Measurements from ENCODE around the gene CEP170B.
"Not testable (repeated sequence)": the region's sequence is repeated elsewhere in the genome, so short reads cannot be mapped to it uniquely, and the experiment has no call there.

CEP170B gene

DNA sequence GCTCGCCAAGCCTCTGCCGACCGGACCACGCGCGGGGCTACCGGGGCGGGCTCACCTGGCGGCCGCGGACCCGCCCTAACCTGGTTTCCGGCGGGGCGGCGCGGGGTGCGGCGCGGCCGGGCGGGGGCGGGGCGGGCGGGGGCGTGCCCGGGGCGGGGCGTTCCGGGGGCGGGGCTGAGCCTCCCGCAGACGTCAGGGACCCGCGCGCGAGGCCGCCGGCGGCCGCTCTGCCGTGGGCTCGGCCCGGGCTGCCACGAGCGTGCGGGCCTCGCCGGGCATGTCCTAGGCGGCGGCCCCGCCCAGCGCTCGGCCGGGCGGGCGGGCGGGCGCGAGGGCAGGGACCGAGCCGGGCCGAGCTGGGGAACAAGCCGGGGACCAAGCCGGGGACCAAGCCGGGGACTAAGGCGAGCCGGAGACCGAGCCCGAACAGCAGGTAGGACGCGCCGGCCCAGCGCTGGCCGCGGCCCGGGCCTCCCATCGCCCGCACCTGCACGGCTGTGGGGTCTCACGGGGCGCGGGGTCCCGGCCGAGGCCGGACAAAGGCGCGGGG is at the start of gene CEP170B:
CEP170B (plus strand) TSS at position 188 of the 550 bp plus-strand sequence. CDS start 3,183 bp downstream, outside the sequence.
- peak; percentile 80 for DNase-seq

DNA sequence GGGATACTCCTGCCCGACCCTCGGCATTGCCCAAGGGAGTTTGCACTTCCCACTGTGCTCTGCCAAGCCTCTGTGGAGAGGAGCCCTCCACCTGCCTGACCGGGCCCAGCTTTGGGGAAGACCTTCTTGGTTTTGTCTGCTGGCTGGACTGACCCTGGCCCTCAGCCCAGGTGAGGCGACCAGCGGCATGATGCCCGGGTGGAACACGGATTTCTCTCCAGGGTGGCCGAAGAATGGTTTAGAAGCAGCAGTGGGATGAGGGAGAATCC is 48.5 kb upstream of the CEP170B start:
- no peak for DNase-seq

- peak; percentile 51 for DNase-seq
Observed at GRCh38 chr14:104817930-104818713, 46.9 kb upstream of the CEP170B start.

- DNase-seq: peak; percentile 58
Observed at GRCh38 chr14:104818714-104819161, 46.3 kb upstream of the CEP170B start.

DNA sequence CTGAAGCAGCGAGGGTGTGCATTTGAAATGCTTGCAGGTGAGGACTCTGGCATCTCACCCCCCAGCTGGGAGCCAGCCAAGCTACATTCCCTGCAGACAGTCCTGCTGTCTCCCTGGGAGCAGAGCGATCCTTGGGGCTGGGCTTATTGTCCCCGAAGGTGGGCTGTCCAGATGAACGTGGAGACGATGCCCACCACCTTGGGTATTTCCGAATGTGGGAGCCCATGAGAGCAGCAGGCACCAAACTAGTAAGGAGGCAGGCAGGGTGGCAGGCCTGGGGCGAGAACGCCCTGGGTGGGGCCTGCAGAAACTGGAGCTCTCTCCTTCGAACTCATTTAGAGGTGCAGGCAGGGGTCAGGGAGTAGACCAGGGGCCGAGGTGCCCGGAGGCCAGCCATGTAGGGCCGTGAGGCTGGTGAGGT is 45.7 kb upstream of the CEP170B start:
- DNase-seq: peak; percentile 56

DNA sequence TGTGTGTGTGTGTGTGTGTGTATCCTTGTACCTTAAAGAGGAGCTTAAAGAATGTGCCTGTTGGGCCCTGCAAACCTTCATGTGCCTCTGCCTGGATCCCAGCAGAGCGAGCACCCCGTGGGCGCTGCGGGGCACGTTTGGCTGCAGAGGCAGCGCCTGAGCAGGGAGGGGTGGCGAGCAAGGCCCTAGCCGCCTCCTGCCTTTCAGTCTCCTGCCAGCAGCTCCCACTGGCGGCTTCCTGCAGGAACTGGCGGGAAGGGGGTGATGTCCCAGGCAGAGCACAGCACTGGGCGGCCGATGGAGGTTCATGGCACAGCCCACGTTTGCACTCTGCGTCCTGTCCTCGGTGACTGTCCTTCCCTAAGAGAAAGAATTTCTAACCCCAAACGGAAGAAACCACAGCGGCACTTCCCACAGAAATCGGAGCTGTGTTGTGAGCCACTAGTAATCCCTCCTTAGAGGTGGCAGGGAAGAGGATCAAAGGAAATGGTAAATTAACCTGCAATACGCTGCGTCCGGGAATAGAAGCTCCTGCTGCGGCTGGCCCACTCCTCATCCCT is 44.3 kb upstream of the CEP170B start:
- DNase-seq: peak; percentile 54

DNA sequence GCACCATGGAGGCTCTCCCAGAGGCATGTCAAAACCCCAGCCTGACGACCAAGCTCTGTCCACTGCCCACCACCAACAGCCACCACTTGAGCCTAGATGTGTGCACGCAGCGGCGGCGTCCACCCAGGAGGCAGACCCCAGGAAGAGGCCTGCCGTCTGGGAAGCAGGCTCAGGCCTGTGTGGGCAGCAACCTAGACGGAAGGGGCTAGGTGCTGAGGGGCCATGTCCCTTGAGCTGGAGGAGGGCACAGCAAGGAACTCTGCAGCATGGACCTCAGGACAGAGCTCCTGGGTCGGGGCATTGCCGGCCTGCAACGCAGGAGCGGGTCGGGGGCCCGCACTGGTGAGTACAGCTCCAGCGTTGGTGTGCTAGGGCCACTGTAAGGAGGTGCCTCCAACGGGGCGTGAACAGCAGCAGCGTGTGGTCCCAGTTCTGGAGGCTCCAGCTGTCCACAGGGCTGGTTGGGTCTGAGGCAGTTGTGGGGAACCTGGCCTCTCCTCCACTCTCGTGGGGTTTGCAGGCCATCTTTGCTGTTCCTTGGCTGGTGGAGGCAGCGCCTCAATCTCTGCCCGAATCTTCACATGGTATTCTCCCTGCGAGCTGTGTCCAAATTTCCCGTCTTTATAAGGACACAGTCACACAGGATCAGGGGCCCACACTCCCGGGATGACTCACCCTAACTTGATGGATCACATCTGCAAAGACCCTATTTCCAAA is 43.7 kb upstream of the CEP170B start:
- peak; percentile 45 for DNase-seq

- peak; percentile 51 for DNase-seq
Observed at GRCh38 chr14:104821971-104822608, 43.0 kb upstream of the CEP170B start.

DNA sequence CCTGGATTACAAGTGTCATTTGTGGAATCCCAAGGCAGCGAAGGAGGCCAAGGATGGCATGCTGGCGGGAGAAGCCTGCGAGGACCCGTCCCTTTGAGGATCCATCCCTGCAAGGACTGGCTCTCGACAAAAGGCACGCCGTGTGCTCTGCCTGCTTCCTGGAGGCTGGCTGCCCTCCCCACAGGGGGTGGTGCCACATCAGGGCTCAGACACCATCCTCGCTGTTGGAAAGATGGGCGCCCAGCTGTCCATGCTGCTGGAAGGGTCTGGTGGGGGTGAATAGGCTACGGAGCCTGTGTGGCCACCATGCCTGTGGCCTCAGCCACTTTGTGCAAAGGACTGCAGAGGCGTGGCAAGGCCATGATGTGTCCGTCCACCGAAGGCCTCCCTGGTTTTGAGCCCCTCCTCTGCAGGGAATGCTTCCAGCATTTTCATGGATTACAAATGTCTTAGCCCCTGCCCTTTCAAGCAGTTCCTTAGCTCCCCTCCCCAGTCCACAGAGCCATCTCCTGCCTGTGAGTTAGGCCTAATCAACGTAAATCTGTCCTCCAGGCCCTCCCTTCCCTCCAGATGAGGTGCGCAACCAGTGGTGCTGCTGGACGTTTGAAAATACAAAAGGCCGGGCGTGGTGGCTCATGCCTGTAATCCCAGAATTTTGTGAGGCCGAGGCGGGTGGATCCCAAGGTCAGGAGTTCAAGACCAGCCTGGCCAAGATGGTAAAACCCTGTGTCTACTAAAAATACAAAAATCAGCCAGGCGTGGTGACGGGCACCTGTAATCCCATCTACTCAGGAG is 42.0 kb upstream of the CEP170B start:
- DNase-seq: peak; percentile 57

- DNase-seq: peak; percentile 6
Observed at GRCh38 chr14:104824353-104824997, 40.6 kb upstream of the CEP170B start.

DNA sequence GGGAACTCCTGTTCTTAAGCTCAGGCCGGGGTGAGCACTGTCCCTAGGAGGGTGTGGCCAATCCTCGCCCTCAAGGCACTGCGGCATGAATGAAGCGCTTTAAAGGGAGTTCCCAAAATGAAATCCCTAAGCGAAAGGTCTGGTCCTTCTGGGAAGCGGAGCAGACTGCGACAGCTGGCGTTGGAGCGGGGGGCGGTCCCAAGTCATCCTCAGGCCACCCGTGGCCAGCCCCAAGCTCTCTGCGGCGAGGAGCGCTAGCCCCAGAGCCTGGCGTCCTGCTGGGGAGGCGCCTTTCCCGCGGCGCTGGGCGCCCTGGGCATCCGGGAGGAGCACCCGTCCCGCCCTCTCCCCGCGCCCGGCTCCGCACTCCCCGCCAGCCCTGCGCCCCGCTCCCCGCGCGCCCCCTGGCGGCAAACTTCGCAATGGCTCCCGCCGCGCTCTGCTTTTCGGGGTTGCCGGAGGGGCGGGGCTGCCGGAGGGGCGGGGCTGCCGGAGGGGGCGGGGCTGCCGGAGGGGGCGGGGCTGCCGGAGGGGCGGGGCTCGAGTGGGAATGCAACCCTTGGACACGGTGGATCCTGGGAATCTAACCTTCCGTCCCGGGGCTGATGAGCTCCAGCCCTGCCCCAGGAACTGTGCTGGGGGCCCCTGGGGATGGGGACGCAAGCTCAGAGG is 38.7 kb upstream of the CEP170B start:
- peak; percentile 99 for DNase-seq

GRCh38 chr14:104826861-104827176 is 38.2 kb upstream of the CEP170B start:
- DNase-seq: no peak

DNA sequence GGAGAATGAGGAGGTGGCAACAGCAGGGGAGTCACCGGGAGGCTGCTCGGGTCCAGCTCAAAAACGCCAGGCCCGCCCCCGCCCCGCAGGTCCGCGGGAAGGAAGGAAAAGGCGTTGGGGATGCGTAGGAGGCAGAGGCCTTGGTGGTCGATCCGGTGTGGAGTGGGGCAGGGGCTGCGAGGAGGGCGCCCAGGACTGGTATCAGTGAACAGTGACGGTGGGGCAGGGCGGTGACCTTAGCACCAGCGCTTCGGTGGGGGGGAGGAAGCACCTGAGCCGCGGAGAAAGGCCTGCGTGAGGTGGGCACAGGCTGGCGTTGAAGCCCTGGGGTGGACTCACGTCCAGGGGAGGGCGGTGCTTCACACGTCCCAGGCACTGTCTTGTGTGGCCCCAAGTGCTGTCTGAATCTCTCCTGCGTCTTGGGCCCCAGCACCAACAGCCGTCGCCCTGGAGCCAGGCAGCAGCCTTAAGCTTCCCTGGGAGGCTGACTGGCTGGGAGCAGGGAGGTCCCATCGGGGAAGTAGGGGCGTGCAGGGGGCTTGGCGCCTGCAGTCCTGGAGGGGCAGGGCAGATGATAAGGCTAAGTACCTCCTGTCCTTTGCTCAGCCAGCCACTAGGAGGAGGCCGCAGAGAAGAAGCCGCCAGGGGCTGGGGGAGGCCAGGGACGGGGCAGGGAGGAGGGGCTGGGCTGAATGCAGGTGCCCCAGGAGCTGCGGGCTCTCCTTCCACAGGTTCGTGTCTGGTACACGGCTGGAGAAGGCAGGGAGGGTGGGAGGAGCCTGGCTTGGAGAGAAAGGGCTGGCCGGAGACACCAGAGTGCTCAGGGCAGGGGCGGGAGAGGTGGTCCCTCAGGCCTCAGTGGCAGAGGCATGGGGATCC is 37.7 kb upstream of the CEP170B start:
- peak; percentile 83 for DNase-seq

GRCh38 chr14:104830781-104831180 is 34.3 kb upstream of the CEP170B start:
- peak; percentile 60 for DNase-seq

DNA sequence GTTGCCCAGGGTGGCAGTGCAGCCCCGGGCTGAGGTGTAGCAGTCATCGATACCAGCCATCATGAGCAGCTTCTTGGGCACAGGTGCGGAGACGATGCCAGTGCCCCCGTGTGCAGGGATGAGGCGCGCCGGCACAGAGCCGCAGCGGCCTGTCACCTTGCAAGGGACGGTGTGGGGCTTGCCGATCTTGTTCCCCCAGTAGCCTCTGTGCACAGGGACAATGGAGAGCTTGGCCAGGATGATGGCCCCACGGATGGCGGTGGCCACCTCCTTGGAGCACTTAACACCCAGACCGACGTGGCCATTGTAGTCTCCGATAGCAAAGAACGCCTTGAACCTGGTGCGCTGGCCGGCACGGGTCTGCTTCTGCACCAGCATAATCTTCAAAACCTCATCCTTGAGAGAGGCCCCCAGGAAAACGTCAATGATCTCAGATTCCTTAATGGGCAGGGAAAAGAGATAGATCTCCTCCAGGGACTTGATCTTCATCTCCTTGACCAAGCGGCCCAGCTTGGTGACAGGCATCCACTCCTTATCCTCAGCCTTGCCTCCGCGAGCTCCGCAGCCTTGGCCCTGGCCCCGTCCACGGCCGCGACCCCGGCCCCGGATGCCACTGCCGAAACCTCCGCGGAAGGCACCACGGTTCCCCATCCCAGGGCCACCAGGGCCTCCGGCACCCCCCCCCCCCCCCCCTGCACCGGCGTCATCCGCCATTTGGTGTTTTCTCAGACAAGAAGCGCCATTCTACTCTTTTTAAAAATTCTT is 28.7 kb upstream of the CEP170B start:
- DNase-seq: not testable (repeated sequence)

DNA sequence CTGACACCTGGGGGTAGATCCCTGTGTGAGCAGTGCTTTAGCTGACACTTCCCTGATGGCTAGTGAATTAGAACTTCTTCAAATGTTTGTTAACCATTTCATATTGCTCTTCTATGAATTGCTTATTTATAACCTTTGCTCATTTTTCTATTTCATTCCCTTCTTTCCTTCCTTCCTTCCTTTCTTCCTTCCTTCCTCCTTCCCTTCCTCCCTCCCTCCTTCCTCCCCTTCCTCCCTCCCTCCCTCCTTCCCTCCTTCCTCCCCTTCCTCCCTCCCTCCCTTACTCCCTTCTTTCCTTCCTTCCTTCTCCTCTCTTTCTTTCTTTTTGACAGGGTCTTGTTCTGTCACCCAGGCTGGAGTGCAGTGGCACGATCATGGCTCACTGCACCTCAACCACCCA is 23.3 kb upstream of the CEP170B start:
- DNase-seq: no peak

- peak; percentile 39 for DNase-seq
Observed at GRCh38 chr14:104843006-104843405, 22.1 kb upstream of the CEP170B start.

DNA sequence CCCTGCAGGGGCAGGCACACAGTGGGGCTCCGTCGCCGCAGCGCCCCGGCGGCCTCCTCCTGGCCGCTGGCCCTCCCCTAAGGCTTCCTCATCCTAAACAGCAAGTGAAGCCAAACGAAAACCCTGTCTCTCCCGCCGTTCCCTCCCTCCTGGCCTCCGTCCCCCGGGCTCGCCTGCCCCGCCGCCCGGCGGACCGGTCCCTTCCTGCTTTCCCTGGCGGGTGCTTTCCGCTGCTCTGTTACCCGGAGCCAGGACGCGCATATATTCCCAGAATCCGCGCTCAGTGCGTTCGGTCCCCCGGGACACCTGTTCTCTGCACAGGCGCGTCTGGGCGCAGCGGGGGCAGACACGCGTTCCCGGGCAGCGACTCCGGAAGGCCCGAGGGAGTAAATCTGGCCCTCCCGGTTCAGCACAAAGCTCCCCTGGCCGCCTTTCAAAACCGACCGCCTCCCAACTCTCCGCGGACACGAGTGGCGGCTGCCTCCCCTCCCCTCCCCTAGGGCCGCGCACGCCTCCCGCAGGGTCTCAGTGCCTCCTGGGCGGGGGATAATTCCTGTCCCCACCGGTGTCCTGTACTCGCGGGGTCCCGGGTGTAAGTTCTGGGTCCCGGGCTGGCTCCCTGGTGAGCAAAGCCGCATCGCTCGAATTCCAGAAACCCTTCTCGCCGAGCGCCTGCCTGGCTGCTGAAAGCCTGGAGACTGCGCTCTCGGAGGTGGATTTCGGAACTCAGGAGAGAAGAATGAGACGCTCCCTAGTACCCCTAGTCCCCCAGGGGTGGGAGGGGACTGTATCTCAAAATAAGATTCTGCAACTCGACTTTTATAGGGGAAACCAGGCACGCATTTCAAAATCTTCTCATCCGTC is 21.4 kb upstream of the CEP170B start:
- DNase-seq: peak; percentile 51
